Measurements from ENCODE around the gene KCNIP4. TPM values are rescaled to one million over a fixed set of nuclear protein-coding genes. Genes with fewer than 3 reads are reported as not detected.
A peak's percentile ranks its signal among the peaks of the same experiment; 100 is the strongest.

KCNIP4 gene
- total and polyA plus RNA-seq, 2 experiments from 2014 or later = 0.14 to 0.63 TPM

DNA sequence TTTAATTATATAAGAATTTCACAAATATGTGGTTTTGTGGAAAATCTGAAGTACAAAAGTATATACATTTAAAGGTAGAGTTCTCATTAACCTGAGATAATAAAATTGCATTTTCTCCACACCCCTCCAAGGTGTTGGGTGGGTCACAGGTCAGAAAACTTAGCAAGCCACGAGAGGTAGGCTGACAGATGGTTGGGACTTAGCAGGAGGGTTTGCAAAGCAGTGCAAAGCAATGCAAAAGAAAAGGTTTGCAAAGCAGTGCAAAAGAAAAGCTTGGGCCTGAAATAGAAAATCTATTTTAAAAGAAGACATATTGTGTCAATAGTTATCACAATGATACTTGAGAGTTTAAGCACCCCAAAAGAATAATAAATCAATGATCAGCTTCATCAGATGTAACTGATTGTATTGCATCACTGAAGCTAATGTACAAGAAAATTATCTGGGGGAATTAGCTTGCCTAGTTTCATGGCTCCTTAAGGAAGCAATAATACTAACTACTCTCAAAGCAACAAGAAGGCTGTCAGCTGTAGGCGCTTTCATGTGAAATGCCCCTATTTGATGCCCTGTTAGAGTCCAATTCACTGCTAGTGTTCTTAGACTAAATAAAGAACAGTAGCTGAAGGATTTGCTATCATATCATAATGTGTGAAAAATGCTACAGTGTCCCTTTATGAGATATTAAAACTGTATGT, 319.5 kb downstream of the KCNIP4 start (continued):
- TF ChIP-seq, protein P1, sequence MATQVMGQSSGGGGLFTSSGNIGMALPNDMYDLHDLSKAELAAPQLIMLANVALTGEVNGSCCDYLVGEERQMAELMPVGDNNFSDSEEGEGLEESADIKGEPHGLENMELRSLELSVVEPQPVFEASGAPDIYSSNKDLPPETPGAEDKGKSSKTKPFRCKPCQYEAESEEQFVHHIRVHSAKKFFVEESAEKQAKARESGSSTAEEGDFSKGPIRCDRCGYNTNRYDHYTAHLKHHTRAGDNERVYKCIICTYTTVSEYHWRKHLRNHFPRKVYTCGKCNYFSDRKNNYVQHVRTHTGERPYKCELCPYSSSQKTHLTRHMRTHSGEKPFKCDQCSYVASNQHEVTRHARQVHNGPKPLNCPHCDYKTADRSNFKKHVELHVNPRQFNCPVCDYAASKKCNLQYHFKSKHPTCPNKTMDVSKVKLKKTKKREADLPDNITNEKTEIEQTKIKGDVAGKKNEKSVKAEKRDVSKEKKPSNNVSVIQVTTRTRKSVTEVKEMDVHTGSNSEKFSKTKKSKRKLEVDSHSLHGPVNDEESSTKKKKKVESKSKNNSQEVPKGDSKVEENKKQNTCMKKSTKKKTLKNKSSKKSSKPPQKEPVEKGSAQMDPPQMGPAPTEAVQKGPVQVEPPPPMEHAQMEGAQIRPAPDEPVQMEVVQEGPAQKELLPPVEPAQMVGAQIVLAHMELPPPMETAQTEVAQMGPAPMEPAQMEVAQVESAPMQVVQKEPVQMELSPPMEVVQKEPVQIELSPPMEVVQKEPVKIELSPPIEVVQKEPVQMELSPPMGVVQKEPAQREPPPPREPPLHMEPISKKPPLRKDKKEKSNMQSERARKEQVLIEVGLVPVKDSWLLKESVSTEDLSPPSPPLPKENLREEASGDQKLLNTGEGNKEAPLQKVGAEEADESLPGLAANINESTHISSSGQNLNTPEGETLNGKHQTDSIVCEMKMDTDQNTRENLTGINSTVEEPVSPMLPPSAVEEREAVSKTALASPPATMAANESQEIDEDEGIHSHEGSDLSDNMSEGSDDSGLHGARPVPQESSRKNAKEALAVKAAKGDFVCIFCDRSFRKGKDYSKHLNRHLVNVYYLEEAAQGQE (IDR thresholded peaks at IDR 0.05; ENCODE audit: unreplicated experiment) = no peak
- TF ChIP-seq JUNB (IDR thresholded peaks at IDR 0.05; ENCODE audit: unreplicated experiment) = no peak
- TF ChIP-seq STAT1 (IDR thresholded peaks at IDR 0.05; ENCODE audit: unreplicated experiment) = no peak
- no peak for TF ChIP-seq NANOG (IDR thresholded peaks at IDR 0.05; ENCODE audit: borderline replicate concordance)
- TF ChIP-seq, protein P2, sequence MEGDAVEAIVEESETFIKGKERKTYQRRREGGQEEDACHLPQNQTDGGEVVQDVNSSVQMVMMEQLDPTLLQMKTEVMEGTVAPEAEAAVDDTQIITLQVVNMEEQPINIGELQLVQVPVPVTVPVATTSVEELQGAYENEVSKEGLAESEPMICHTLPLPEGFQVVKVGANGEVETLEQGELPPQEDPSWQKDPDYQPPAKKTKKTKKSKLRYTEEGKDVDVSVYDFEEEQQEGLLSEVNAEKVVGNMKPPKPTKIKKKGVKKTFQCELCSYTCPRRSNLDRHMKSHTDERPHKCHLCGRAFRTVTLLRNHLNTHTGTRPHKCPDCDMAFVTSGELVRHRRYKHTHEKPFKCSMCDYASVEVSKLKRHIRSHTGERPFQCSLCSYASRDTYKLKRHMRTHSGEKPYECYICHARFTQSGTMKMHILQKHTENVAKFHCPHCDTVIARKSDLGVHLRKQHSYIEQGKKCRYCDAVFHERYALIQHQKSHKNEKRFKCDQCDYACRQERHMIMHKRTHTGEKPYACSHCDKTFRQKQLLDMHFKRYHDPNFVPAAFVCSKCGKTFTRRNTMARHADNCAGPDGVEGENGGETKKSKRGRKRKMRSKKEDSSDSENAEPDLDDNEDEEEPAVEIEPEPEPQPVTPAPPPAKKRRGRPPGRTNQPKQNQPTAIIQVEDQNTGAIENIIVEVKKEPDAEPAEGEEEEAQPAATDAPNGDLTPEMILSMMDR (conservative IDR thresholded peaks at IDR 0.05; ENCODE audit: low read depth in 2 of 2) = no peak
- TF ChIP-seq, protein P3, sequence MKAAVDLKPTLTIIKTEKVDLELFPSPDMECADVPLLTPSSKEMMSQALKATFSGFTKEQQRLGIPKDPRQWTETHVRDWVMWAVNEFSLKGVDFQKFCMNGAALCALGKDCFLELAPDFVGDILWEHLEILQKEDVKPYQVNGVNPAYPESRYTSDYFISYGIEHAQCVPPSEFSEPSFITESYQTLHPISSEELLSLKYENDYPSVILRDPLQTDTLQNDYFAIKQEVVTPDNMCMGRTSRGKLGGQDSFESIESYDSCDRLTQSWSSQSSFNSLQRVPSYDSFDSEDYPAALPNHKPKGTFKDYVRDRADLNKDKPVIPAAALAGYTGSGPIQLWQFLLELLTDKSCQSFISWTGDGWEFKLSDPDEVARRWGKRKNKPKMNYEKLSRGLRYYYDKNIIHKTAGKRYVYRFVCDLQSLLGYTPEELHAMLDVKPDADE (IDR thresholded peaks at IDR 0.05) = no peak
- TF ChIP-seq CREB1 (CRISPR knock-in tag; IDR thresholded peaks at IDR 0.05; ENCODE audit: low read depth) = no peak
- no peak for TF ChIP-seq ZNF114 (CRISPR knock-in tag; IDR thresholded peaks at IDR 0.05)
- TF ChIP-seq POLR2AphosphoS5 (IDR thresholded peaks at IDR 0.05; ENCODE audit: low read depth) = no peak
- TF ChIP-seq ZNF331 (CRISPR knock-in tag; IDR thresholded peaks at IDR 0.05; ENCODE audit: low read depth) = no peak
- no peak for TF ChIP-seq EZH2 (IDR thresholded peaks at IDR 0.05; ENCODE audit: low read depth, unreplicated experiment)

DNA sequence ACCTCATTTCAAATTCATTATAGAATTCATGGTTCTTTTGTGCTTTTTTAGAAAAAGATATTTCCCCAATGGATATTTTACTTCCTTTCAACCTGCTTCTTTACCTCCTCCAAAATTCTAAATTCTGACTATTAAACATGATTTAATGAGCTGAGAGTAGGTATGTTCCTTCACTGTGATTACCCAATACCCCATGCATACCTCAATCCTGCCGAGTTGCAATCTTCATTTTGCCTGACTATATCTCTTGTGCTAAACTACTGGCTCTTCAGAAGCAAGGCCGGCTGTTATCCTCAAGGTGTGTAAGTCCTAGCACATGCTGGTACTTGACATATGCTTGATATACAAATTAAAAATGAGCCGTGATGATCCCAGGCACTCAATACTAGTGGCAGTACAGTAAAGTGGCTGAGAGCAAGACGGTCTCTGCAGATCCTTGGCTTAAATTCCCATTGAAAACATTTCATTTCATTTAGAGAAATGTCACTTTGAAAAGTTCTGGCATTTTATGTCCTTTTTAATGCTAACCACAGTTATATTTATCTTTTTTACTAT, 320.4 kb downstream of the KCNIP4 start:
- Mint-ChIP-seq H3K36me3 (ENCODE audit: low read depth) (no peaks in the 10 kb centered on the region), H3K4me3 (no peak overlapping the region), H3K4me1 (peaks cover 9% of the 10 kb centered on the region; the same call in 2 of the 3 replicates), H3K27me3 (ENCODE audit: insufficient read depth, low read depth, poor library complexity) (no peaks in the 10 kb centered on the region), H3K9me3 (no peaks in the 10 kb centered on the region), H3K27ac (no peak overlapping the region)
- Histone ChIP-seq H3K4me3 (no peak overlapping the region), H3K27me3 (ENCODE audit: insufficient read depth) (no peaks in the 10 kb centered on the region), H3F3A (replicated peaks; ENCODE audit: low read depth) (no peaks in the 10 kb centered on the region), H3K36me3 (ENCODE audit: insufficient read depth) (no peaks in the 10 kb centered on the region), H3K27ac (ENCODE audit: low read depth) (no peak overlapping the region), H3K79me2 (replicated peaks; ENCODE audit: insufficient read depth) (no peaks in the 10 kb centered on the region), H3K4me2 (no peak overlapping the region), H3K4me1 (ENCODE audit: insufficient read depth) (0 out of 2 replicates have a peak, but pooled peaks cover 6% of the 10 kb centered on the region), H4K20me1 (replicated peaks; ENCODE audit: insufficient read depth) (no peaks in the 10 kb centered on the region), H3K9me2 (ENCODE audit: insufficient read depth) (no peaks in the 10 kb centered on the region), H2AFZ (0 out of 2 replicates have a peak overlapping the region, but pooled peaks have one; percentile 28)
- DNase-seq (ENCODE audit: low spot score) (peak; percentile 1), ATAC-seq (no peak)
- TF ChIP-seq, protein P3 (IDR thresholded peaks at IDR 0.05) = no peak
- TF ChIP-seq NANOG (IDR thresholded peaks at IDR 0.05; ENCODE audit: borderline replicate concordance) (no peak), POLR2AphosphoS5 (IDR thresholded peaks at IDR 0.05; ENCODE audit: low read depth) (no peak), STAT1 (IDR thresholded peaks at IDR 0.05; ENCODE audit: unreplicated experiment) (no peak), ZNF114 (CRISPR knock-in tag; IDR thresholded peaks at IDR 0.05) (no peak)
- TF ChIP-seq, protein P1 (IDR thresholded peaks at IDR 0.05; ENCODE audit: unreplicated experiment) = no peak
- TF ChIP-seq, protein P2 (conservative IDR thresholded peaks at IDR 0.05; ENCODE audit: low read depth in 2 of 2) = no peak
